Measurements from ENCODE around the gene AMMECR1. TPM values are rescaled to one million over a fixed set of nuclear protein-coding genes. Genes with fewer than 3 reads are reported as not detected.

AMMECR1 gene
- total and polyA plus RNA-seq, 2 of the 4 experiments (the other 2 are of a cell fraction), result 7.0 to 11.3 TPM

GRCh38 chrX:110322603-110323002, 4.7 kb upstream of the AMMECR1 start:
- no peak overlapping the region for H2BK120ac ChIP-seq (ENCODE audit: low read depth, low read length)
- TF ChIP-seq MXI1 (IDR thresholded peaks at IDR 0.05; ENCODE audit: borderline replicate concordance, low read depth, low read length) (no peak), POLR2A (IDR thresholded peaks at IDR 0.05; ENCODE audit: low read depth, low read length) (no peak), RFX5 (IDR thresholded peaks at IDR 0.05; ENCODE audit: low read depth, low read length) (no peak), CHD1 (IDR thresholded peaks at IDR 0.05; ENCODE audit: low read depth, low read length) (no peak), RAD21 (IDR thresholded peaks at IDR 0.05; ENCODE audit: low read length) (no peak), BHLHE40 (IDR thresholded peaks at IDR 0.05; ENCODE audit: low read depth, low read length) (no peak)
- in situ Hi-C loops (cut with MboI; ENCODE audit: low sequenced_read_pairs) (no loop called here), dilution Hi-C loops (cut with HindIII; ENCODE audit: low sequenced_read_pairs, unreplicated experiment) (no loop called here), intact Hi-C loops (cut with micrococcal nuclease) (loop anchor here (2.0 kb wide), 1 partner anchor 18 kb away; no protein-coding TSS in a partner anchor)
- H3K56ac ChIP-seq (ENCODE audit: extremely low read depth, insufficient read depth, low read length), result no peak overlapping the region
- H3K27ac ChIP-seq (ENCODE audit: insufficient read depth, low read length), result no peak overlapping the region
- H2AK9ac ChIP-seq (replicated peaks; ENCODE audit: low read depth, low read length, poor library complexity), result no peak overlapping the region
- ChIA-PET POLR2A (ENCODE audit: unreplicated experiment) (no interaction called here), CTCF (interaction anchor here (0.8 kb wide), 1 partner anchor 12 kb away, joined by 3 read pairs; no protein-coding TSS in a partner anchor)
- H3K9ac ChIP-seq (ENCODE audit: low read depth, low read length), result no peak overlapping the region
- no peaks in the 10 kb centered on the region for H3K4me1 ChIP-seq (ENCODE audit: control insufficient read depth, insufficient read depth, low read length)
- H3K14ac ChIP-seq (replicated peaks; ENCODE audit: low read depth, low read length), result no peak overlapping the region
- peaks cover 3% of the 10 kb centered on the region; the same call in 1 of the 2 replicates for H3K9me3 ChIP-seq (ENCODE audit: control insufficient read depth, insufficient read depth, low read length)
- ATAC-seq (ENCODE audit: low read depth), result no peak
- H3K9me1 ChIP-seq (ENCODE audit: insufficient read depth, low read length), result no peaks in the 10 kb centered on the region
- no peaks in the 10 kb centered on the region for H3K27me3 ChIP-seq (ENCODE audit: control insufficient read depth, insufficient read depth, low read length)
- H3K23ac ChIP-seq (ENCODE audit: low read depth, low read length), result no peak overlapping the region
- no peaks in the 10 kb centered on the region for H4K20me1 ChIP-seq (ENCODE audit: insufficient read depth, low read length)
- H3K36me3 ChIP-seq (ENCODE audit: control insufficient read depth, insufficient read depth, low read length), result no peaks in the 10 kb centered on the region
- no peak overlapping the region for H3K18ac ChIP-seq (ENCODE audit: low read depth, low read length)
- no peak overlapping the region for H4K8ac ChIP-seq (ENCODE audit: low read depth in 2 of 2, low read length in 2 of 2)
- peak; percentile 28 for DNase-seq
- no peak overlapping the region for H2BK20ac ChIP-seq (ENCODE audit: low read depth, low read length)
- no peak overlapping the region for H3K4ac ChIP-seq (ENCODE audit: low read depth, low read length)
- no peaks in the 10 kb centered on the region for H3K79me1 ChIP-seq (ENCODE audit: low read depth in 1 of 2, low read length in 2 of 2)
- WGBS, 2 experiments (ENCODE audit: extremely low coverage in 2 of 2, insufficient read length in 1 of 2), result 17% methylated on average over 3 of the region's 4 CpGs; no CpG with 5 or more reads in 1 of the 2 experiments
- no peak overlapping the region; the same call in 1 of the 2 replicates for H3K4me2 ChIP-seq (ENCODE audit: low read depth, low read length)
- peak overlapping the region; percentile 81 for H2AFZ ChIP-seq (replicated peaks; ENCODE audit: low read length, poor library complexity)
- no peak overlapping the region for H3K4me3 ChIP-seq (ENCODE audit: insufficient read depth, low read depth, low read length)
- H4K5ac ChIP-seq (ENCODE audit: low read depth, low read length), result no peak overlapping the region
- no peak overlapping the region for H4K91ac ChIP-seq (ENCODE audit: insufficient read depth, low read depth, low read length)
- no peak overlapping the region; the same call in 2 of the 3 replicates for H2BK15ac ChIP-seq (ENCODE audit: low read depth, low read length)
- no peak overlapping the region; the same call in 1 of the 2 replicates for H2AK5ac ChIP-seq (ENCODE audit: low read depth, low read length)
- no peak overlapping the region for H2BK5ac ChIP-seq (ENCODE audit: low read depth, low read length, poor library complexity, severe bottlenecking)
- BruUV-seq (replicated peaks), result no TSS peak
